HCT116 (cell line): ENCODE data around the gene UROS. TPM values are rescaled to one million over a fixed set of nuclear protein-coding genes. Genes with fewer than 3 reads are reported as not detected.

Source experiments
- ATAC-seq: fragments of 200-7000 bp; cut with Tn5 transposase; 2 replicates; pipeline ENCODE4 v1.9.1; 2020; ENCODE audit warnings: mild to moderate bottlenecking, moderate library complexity
- BruUV-seq: library from RNA; stranded (reverse); fragments of 400-500 nt; replicated peaks from 2 replicates; lab custom pipeline; 2021; lab: Mats Ljungman, UMichigan
- CTCF ChIA-PET: fragments of 300-600 bp; sonication (Branson Sonifier 250); formaldehyde crosslinking; loops from one replicate; lab custom pipeline; 2021; ENCODE audit warnings: antibody characterized with exemption; lab: Charles Lee
- POLR2A ChIA-PET: fragments of 300-600, 350-600 bp; sonication (Branson Sonifier 250); formaldehyde crosslinking; loops from one replicate; lab custom pipeline; 2021; ENCODE audit warnings: antibody characterized with exemption; lab: Charles Lee
- RAD21 ChIA-PET, 2 experiments: fragments of 300-600 bp; sonication (Branson Sonifier 250); formaldehyde crosslinking; loops; one replicate each; lab custom pipeline; 2023; ENCODE audit warnings: low total read pairs in 2 of 2; ENCODE audit not compliant: uncharacterized antibody in 2 of 2, unreplicated experiment in 2 of 2, low non-redundant PET in 1 of 2; lab: Charles Lee
- DNase-seq: peaks from one replicate; pipeline ENCODE4 v3.0.0-alpha.2; 2010; ENCODE audit warnings: low read depth, low spot score
- H2AFZ ChIP-seq: fragments of 200-600 bp; shearing (Covaris generic), sonication (generic); 2 replicates; pipeline ENCODE4 v1.6.1; 2017; ENCODE audit warnings: low read depth, mixed run types, mixed read lengths, antibody characterized with exemption, low read length; ENCODE audit not compliant: poor library complexity, severe bottlenecking
- H3K27ac ChIP-seq: 2 replicates; pipeline ENCODE4 v1.5.1; 2012; ENCODE audit warnings: low read depth, low read length
- H3K27me3 ChIP-seq: fragments of 200-600 bp; sonication (generic); 2 replicates; pipeline ENCODE4 v1.6.1; 2016; ENCODE audit warnings: mixed run types, low read length, mixed read lengths; ENCODE audit not compliant: insufficient read depth
- H3K36me3 ChIP-seq, 2 experiments: fragments of 200-500 bp in 1 of 2; fragments of 200-600 bp in 1 of 2; sonication (Bioruptor generic) in 1 of 2; sonication (generic) in 1 of 2; 2 replicates each; pipeline versions ENCODE4 v1.5.1 to v1.6.1; 2014 to 2016; ENCODE audit warnings: low read length in 2 of 2, inconsistent platforms in 1 of 2, mixed read lengths in 1 of 2, mixed run types in 1 of 2; ENCODE audit not compliant: insufficient read depth in 2 of 2, control insufficient read depth in 1 of 2
- H3K4me1 ChIP-seq, 2 experiments: fragments of 200-600 bp in 1 of 2; sonication (generic) in 1 of 2; 2 replicates each; pipeline versions ENCODE4 v1.5.1 to v1.6.1; 2012 to 2017; ENCODE audit warnings: low read length in 2 of 2, inconsistent platforms in 1 of 2, mild to moderate bottlenecking in 1 of 2, mixed read lengths in 1 of 2, mixed run types in 1 of 2, moderate library complexity in 1 of 2; ENCODE audit not compliant: insufficient read depth in 2 of 2, control insufficient read depth in 1 of 2
- H3K4me2 ChIP-seq: fragments of 200-600 bp; sonication (generic); 2 replicates; pipeline ENCODE4 v1.6.1; 2017; ENCODE audit warnings: mixed run types, low read length, mixed read lengths
- H3K4me3 ChIP-seq, 2 experiments: fragments of 200-600 bp in 1 of 2; sonication (generic) in 1 of 2; replicated peaks in 1 of 2; 2 replicates each; pipeline ENCODE4 v1.5.1; 2011 to 2016; ENCODE audit warnings: low read length in 2 of 2, control low read depth in 1 of 2, low read depth in 1 of 2, mild to moderate bottlenecking in 1 of 2, mixed read lengths in 1 of 2, mixed run types in 1 of 2
- H3K79me2 ChIP-seq: fragments of 200-600 bp; sonication (generic); 2 replicates; pipeline ENCODE4 v1.6.1; 2017; ENCODE audit warnings: mild to moderate bottlenecking, mixed run types, low read length, moderate library complexity, mixed read lengths; ENCODE audit not compliant: insufficient read depth
- H3K9ac ChIP-seq: fragments of 200-600 bp; sonication (generic); 2 replicates; pipeline ENCODE4 v1.6.1; 2016; ENCODE audit warnings: low read length, mixed read lengths
- H3K9me2 ChIP-seq: fragments of 200-600 bp; sonication (generic), shearing (Covaris generic); 2 replicates; pipeline ENCODE4 v1.6.1; 2017; ENCODE audit warnings: mixed run types, mild to moderate bottlenecking, moderate library complexity; ENCODE audit not compliant: insufficient read depth
- H3K9me3 ChIP-seq, 2 experiments: fragments of 200-500 bp in 1 of 2; fragments of 200-600 bp in 1 of 2; sonication (Bioruptor generic) in 1 of 2; sonication (generic) in 1 of 2; 2 replicates each; pipeline ENCODE4 v1.6.1; 2014 to 2017; ENCODE audit warnings: low read length in 2 of 2, mixed read lengths in 2 of 2, inconsistent platforms in 1 of 2, low read depth in 1 of 2, mild to moderate bottlenecking in 1 of 2, mixed run types in 1 of 2, moderate library complexity in 1 of 2; ENCODE audit not compliant: control insufficient read depth in 1 of 2, insufficient read depth in 1 of 2
- H4K20me1 ChIP-seq: fragments of 200-600 bp; sonication (generic), shearing (Covaris generic); 2 replicates; pipeline ENCODE4 v1.6.1; 2017; ENCODE audit warnings: mixed run types, mild to moderate bottlenecking, moderate library complexity; ENCODE audit not compliant: insufficient read depth
- CBX3 ChIP-seq: IDR thresholded peaks from 2 replicates; pipeline ENCODE4 v1.6.1; 2012; ENCODE audit warnings: low read depth
- CEBPB ChIP-seq: IDR thresholded peaks from 2 replicates; pipeline ENCODE4 v1.6.1; 2012; ENCODE audit warnings: low read depth
- EZH2 ChIP-seq: fragments of 200-600 bp; sonication (generic); IDR thresholded peaks from 2 replicates; pipeline ENCODE4 v1.6.1; 2017; ENCODE audit warnings: antibody characterized with exemption, mixed run types
- FOSL1 ChIP-seq: IDR thresholded peaks from 2 replicates; pipeline ENCODE4 v1.6.1; 2012; ENCODE audit warnings: low read depth
- JUND ChIP-seq: IDR thresholded peaks from 2 replicates; pipeline ENCODE4 v1.6.1; 2012
- MAX ChIP-seq: IDR thresholded peaks from 2 replicates; pipeline ENCODE4 v1.6.1; 2012
- POLR2A ChIP-seq: IDR thresholded peaks from 2 replicates; pipeline ENCODE4 v1.7.0; 2011; ENCODE audit warnings: borderline replicate concordance; ENCODE audit not compliant: insufficient read depth, insufficient read length; ENCODE audit errors: extremely low read depth
- POLR2AphosphoS5 ChIP-seq: IDR thresholded peaks from 2 replicates; pipeline ENCODE4 v1.6.1; 2011; ENCODE audit warnings: mild to moderate bottlenecking, low read depth, low read length, moderate library complexity
- SIN3A ChIP-seq: IDR thresholded peaks from 2 replicates; pipeline ENCODE4 v1.6.1; 2012; ENCODE audit warnings: low read depth
- SP1 ChIP-seq: IDR thresholded peaks from 2 replicates; pipeline ENCODE4 v1.6.1; 2012; ENCODE audit warnings: low read depth
- SRF ChIP-seq: IDR thresholded peaks from 2 replicates; pipeline ENCODE4 v1.6.1; 2012; ENCODE audit warnings: low read depth
- TCF7L2 ChIP-seq: IDR thresholded peaks from 2 replicates; pipeline ENCODE4 v1.7.0; 2011; ENCODE audit warnings: borderline replicate concordance, inconsistent platforms; ENCODE audit not compliant: insufficient read depth, insufficient read length; ENCODE audit errors: extremely low read depth
- YY1 ChIP-seq: IDR thresholded peaks from 2 replicates; pipeline ENCODE4 v1.6.1; 2011; ENCODE audit warnings: low read length, low read depth, moderate library complexity, mild to moderate bottlenecking; ENCODE audit not compliant: insufficient replicate concordance; ENCODE audit errors: extremely low read depth
- ZFX ChIP-seq: fragments of 450-650 bp; IDR thresholded peaks from 2 replicates; pipeline ENCODE4 v1.6.1; 2017
- ZNF274 ChIP-seq: fragments of 200-500 bp; sonication (Bioruptor generic); IDR thresholded peaks from 2 replicates; pipeline ENCODE4 v1.6.1; 2014; ENCODE audit warnings: mild to moderate bottlenecking, low read depth, low read length, inconsistent platforms
- intact Hi-C: fragments of 100-400 bp; cut with micrococcal nuclease; formaldehyde crosslinking; loops from 2 replicates; pipeline ENCODE4 v1.10.0; 2022
- total RNA-seq: library from RNA; stranded (reverse); gene quantifications from one replicate; pipeline ENCODE4 v1.2.1, GENCODE V29; 2021; ENCODE audit not compliant: unreplicated experiment
- TF ChIP-seq, protein P1 (sequence below): IDR thresholded peaks from 2 replicates; pipeline ENCODE4 v1.6.1; 2011; ENCODE audit warnings: mild to moderate bottlenecking, low read length, moderate library complexity; ENCODE audit not compliant: insufficient replicate concordance; ENCODE audit errors: extremely low read depth
- TF ChIP-seq, protein P2 (sequence below): IDR thresholded peaks from 2 replicates; pipeline ENCODE4 v1.6.1; 2012
- TF ChIP-seq, protein P3 (sequence below): IDR thresholded peaks from 2 replicates; pipeline ENCODE4 v1.6.1; 2012; ENCODE audit warnings: low read depth
- TF ChIP-seq, protein P4 (sequence below), 3 experiments: fragments of 200-600 bp in 1 of 3; sonication (generic) in 1 of 3; IDR thresholded peaks in 2 of 3; conservative IDR thresholded peaks in 1 of 3; 2 replicates each; pipeline ENCODE4 v1.5.1; 2012 to 2017; ENCODE audit warnings: low read depth in 2 of 3, low read length in 2 of 3, antibody characterized with exemption in 1 of 3, borderline replicate concordance in 1 of 3, control low read depth in 1 of 3, mild to moderate bottlenecking in 1 of 3, mixed read lengths in 1 of 3, mixed run types in 1 of 3, moderate library complexity in 1 of 3; ENCODE audit not compliant: insufficient read depth in 1 of 3

UROS gene
- total RNA-seq, 1 experiment from 2014 or later: 63.9 TPM

DNA sequence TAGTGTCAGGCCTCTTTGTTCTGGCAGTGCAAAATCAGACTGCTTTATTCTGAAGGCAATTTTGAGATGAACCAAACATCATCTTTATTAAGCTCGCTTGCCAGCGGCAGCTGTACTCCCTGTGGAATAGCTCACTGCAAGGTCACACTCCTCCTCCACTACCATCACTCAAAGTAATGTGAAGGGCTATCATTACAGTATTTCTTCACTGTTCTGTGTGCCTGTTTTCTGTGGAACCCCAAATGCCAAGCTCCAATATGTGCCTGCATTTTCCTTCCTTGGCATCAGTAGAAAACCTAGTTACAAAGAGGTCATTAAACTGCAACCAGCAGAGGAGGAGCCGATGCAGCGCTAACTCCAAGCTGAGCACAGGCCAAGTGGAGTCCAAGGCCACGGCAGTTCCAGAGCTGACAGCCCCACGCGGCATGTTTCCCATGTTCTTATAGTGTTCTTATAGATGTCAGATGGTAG is 21.7 kb upstream of the UROS start:
- BruUV-seq: no TSS peak
- Histone ChIP-seq H3K27me3 (no peaks in the 10 kb centered on the region), H3K36me3 (peaks cover 21 to 27% of the 10 kb centered on the region in 2 experiments; a peak in 3 of 4 replicates), H2AFZ (no peak overlapping the region), H3K9ac (no peak overlapping the region), H3K9me2 (no peaks in the 10 kb centered on the region), H3K4me2 (no peak overlapping the region), H4K20me1 (no peaks in the 10 kb centered on the region; the same call in 1 of the 2 replicates), H3K9me3 (no peaks in the 10 kb centered on the region), H3K27ac (no peak overlapping the region), H3K79me2 (no peaks in the 10 kb centered on the region), H3K4me3 (no peak overlapping the region), H3K4me1 (no peaks in the 10 kb centered on the region)
- ChIA-PET CTCF (no interaction called here), RAD21 (no interaction called here), POLR2A (interaction anchor here (1.0 kb wide), 1 partner anchor 14 kb away, joined by 4 read pairs; no protein-coding TSS in a partner anchor)
- ATAC-seq: no peak
- DNase-seq: no peak
- intact Hi-C loops: no loop called here
- TF ChIP-seq, protein P1, sequence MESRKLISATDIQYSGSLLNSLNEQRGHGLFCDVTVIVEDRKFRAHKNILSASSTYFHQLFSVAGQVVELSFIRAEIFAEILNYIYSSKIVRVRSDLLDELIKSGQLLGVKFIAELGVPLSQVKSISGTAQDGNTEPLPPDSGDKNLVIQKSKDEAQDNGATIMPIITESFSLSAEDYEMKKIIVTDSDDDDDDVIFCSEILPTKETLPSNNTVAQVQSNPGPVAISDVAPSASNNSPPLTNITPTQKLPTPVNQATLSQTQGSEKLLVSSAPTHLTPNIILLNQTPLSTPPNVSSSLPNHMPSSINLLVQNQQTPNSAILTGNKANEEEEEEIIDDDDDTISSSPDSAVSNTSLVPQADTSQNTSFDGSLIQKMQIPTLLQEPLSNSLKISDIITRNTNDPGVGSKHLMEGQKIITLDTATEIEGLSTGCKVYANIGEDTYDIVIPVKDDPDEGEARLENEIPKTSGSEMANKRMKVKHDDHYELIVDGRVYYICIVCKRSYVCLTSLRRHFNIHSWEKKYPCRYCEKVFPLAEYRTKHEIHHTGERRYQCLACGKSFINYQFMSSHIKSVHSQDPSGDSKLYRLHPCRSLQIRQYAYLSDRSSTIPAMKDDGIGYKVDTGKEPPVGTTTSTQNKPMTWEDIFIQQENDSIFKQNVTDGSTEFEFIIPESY: no peak
- no peak for TF ChIP-seq SIN3A
- TF ChIP-seq CBX3: no peak
- TF ChIP-seq MAX: no peak
- no peak for TF ChIP-seq ZNF274
- TF ChIP-seq CEBPB: no peak
- TF ChIP-seq, protein P2, sequence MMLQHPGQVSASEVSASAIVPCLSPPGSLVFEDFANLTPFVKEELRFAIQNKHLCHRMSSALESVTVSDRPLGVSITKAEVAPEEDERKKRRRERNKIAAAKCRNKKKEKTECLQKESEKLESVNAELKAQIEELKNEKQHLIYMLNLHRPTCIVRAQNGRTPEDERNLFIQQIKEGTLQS: no peak
- TF ChIP-seq ZFX: no peak
- no peak for TF ChIP-seq TCF7L2
- no peak for TF ChIP-seq SP1
- TF ChIP-seq JUND: no peak
- TF ChIP-seq EZH2: no peak
- TF ChIP-seq, protein P3, sequence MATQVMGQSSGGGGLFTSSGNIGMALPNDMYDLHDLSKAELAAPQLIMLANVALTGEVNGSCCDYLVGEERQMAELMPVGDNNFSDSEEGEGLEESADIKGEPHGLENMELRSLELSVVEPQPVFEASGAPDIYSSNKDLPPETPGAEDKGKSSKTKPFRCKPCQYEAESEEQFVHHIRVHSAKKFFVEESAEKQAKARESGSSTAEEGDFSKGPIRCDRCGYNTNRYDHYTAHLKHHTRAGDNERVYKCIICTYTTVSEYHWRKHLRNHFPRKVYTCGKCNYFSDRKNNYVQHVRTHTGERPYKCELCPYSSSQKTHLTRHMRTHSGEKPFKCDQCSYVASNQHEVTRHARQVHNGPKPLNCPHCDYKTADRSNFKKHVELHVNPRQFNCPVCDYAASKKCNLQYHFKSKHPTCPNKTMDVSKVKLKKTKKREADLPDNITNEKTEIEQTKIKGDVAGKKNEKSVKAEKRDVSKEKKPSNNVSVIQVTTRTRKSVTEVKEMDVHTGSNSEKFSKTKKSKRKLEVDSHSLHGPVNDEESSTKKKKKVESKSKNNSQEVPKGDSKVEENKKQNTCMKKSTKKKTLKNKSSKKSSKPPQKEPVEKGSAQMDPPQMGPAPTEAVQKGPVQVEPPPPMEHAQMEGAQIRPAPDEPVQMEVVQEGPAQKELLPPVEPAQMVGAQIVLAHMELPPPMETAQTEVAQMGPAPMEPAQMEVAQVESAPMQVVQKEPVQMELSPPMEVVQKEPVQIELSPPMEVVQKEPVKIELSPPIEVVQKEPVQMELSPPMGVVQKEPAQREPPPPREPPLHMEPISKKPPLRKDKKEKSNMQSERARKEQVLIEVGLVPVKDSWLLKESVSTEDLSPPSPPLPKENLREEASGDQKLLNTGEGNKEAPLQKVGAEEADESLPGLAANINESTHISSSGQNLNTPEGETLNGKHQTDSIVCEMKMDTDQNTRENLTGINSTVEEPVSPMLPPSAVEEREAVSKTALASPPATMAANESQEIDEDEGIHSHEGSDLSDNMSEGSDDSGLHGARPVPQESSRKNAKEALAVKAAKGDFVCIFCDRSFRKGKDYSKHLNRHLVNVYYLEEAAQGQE: no peak
- no peak for TF ChIP-seq FOSL1
- TF ChIP-seq SRF: no peak
- TF ChIP-seq, protein P4, sequence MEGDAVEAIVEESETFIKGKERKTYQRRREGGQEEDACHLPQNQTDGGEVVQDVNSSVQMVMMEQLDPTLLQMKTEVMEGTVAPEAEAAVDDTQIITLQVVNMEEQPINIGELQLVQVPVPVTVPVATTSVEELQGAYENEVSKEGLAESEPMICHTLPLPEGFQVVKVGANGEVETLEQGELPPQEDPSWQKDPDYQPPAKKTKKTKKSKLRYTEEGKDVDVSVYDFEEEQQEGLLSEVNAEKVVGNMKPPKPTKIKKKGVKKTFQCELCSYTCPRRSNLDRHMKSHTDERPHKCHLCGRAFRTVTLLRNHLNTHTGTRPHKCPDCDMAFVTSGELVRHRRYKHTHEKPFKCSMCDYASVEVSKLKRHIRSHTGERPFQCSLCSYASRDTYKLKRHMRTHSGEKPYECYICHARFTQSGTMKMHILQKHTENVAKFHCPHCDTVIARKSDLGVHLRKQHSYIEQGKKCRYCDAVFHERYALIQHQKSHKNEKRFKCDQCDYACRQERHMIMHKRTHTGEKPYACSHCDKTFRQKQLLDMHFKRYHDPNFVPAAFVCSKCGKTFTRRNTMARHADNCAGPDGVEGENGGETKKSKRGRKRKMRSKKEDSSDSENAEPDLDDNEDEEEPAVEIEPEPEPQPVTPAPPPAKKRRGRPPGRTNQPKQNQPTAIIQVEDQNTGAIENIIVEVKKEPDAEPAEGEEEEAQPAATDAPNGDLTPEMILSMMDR (IDR thresholded peaks at IDR 0.05 in 2 of 3, conservative IDR thresholded peaks at IDR 0.05 in 1 of 3; ENCODE audit: borderline replicate concordance in 1 of 3, insufficient read depth in 1 of 3, low read depth in 2 of 3, low read length in 2 of 3): no peak
- TF ChIP-seq POLR2A: no peak
- no peak for TF ChIP-seq POLR2AphosphoS5
- no peak for TF ChIP-seq YY1
